ENCODE measurements around the gene CHAC1.

CHAC1 gene

GRCh38 chr15:40911693-40912092, 41.6 kb upstream of the CHAC1 start:
- H3K4me1 ChIP-seq (ENCODE audit: low read depth, poor library complexity, severe bottlenecking), result peaks cover 13% of the 10 kb centered on the region
- H3K36me3 ChIP-seq (ENCODE audit: insufficient read depth), result no peaks in the 10 kb centered on the region
- no peaks in the 10 kb centered on the region for H3K79me2 ChIP-seq (ENCODE audit: insufficient read depth, low read depth)
- H3K4me2 ChIP-seq, result no peak overlapping the region
- no peak overlapping the region for H3K27ac ChIP-seq
- no peaks in the 10 kb centered on the region for H4K20me1 ChIP-seq (ENCODE audit: insufficient read depth)
- H2AFZ ChIP-seq (ENCODE audit: low read depth), result no peak overlapping the region
- TF ChIP-seq, protein P1, sequence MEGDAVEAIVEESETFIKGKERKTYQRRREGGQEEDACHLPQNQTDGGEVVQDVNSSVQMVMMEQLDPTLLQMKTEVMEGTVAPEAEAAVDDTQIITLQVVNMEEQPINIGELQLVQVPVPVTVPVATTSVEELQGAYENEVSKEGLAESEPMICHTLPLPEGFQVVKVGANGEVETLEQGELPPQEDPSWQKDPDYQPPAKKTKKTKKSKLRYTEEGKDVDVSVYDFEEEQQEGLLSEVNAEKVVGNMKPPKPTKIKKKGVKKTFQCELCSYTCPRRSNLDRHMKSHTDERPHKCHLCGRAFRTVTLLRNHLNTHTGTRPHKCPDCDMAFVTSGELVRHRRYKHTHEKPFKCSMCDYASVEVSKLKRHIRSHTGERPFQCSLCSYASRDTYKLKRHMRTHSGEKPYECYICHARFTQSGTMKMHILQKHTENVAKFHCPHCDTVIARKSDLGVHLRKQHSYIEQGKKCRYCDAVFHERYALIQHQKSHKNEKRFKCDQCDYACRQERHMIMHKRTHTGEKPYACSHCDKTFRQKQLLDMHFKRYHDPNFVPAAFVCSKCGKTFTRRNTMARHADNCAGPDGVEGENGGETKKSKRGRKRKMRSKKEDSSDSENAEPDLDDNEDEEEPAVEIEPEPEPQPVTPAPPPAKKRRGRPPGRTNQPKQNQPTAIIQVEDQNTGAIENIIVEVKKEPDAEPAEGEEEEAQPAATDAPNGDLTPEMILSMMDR (conservative IDR thresholded peaks at IDR 0.05; ENCODE audit: low read depth, low read length), result no peak
- no peak overlapping the region for H3K4me3 ChIP-seq (IDR thresholded peaks at IDR 0.05; ENCODE audit: insufficient read depth, low read depth, low read length)
- no peaks in the 10 kb centered on the region for H3K27me3 ChIP-seq (ENCODE audit: insufficient read depth, low read depth)
- H3K9ac ChIP-seq, result no peak overlapping the region

DNA sequence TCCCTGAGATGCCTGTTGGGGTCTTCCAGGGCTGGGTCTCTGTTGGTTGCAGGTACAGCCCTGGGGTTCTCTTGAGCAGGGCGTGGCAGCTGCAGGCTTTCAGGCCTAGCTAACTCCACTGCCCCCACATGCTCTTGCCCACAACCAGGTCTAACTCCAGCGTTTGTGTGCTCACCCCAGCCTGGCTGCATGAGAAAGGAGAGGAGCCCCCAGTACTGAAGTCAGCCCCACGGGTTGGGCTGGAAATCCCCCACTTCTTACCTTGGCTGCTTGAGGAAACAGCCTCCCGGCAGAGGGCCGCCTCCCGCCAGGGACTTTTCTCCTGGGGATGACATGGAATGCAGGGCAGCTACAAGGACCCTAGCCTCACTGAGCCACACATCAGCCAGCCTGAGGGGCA, 40.8 kb upstream of the CHAC1 start:
- Histone ChIP-seq H3K36me3 (ENCODE audit: insufficient read depth) (no peaks in the 10 kb centered on the region), H2AFZ (ENCODE audit: low read depth) (no peak overlapping the region), H3K4me3 (IDR thresholded peaks at IDR 0.05; ENCODE audit: insufficient read depth, low read depth, low read length) (no peak overlapping the region), H3K27me3 (ENCODE audit: insufficient read depth, low read depth) (no peaks in the 10 kb centered on the region), H3K4me2 (no peak overlapping the region), H4K20me1 (ENCODE audit: insufficient read depth) (no peaks in the 10 kb centered on the region), H3K4me1 (ENCODE audit: low read depth, poor library complexity, severe bottlenecking) (peaks cover 9% of the 10 kb centered on the region), H3K9ac (no peak overlapping the region), H3K79me2 (ENCODE audit: insufficient read depth, low read depth) (no peaks in the 10 kb centered on the region), H3K27ac (no peak overlapping the region)
- TF ChIP-seq, protein P1 (conservative IDR thresholded peaks at IDR 0.05; ENCODE audit: low read depth, low read length), result no peak

DNA sequence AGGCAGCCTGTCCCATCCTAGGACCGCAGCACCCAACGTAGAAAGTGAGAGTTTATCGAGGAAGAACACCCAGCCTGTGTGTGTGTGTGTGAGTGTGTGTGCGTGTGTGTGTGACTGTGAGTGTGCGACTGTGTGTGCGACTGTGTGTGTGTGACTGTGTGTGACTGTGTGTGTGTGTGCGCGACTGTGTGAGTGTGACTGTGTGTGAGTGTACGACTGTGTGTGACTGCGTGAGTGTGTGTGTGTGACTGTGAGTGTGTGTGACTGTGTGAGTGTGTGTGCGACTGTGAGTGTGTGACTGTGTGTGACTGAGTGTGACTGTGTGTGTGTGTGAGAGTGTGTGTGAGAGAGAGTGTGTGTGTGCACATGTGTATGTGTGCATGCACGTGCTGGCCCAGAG, 39.3 kb upstream of the CHAC1 start:
- Histone ChIP-seq H3K27me3 (ENCODE audit: insufficient read depth, low read depth) (no peaks in the 10 kb centered on the region), H3K36me3 (ENCODE audit: insufficient read depth) (no peaks in the 10 kb centered on the region), H3K9ac (no peak overlapping the region), H3K27ac (no peak overlapping the region), H3K4me1 (ENCODE audit: low read depth, poor library complexity, severe bottlenecking) (no peaks in the 10 kb centered on the region), H3K4me2 (no peak overlapping the region), H3K79me2 (ENCODE audit: insufficient read depth, low read depth) (no peaks in the 10 kb centered on the region), H4K20me1 (ENCODE audit: insufficient read depth) (no peaks in the 10 kb centered on the region), H2AFZ (ENCODE audit: low read depth) (no peak overlapping the region), H3K4me3 (IDR thresholded peaks at IDR 0.05; ENCODE audit: insufficient read depth, low read depth, low read length) (no peak overlapping the region)
- TF ChIP-seq, protein P1 (conservative IDR thresholded peaks at IDR 0.05; ENCODE audit: low read depth, low read length), result no peak

DNA sequence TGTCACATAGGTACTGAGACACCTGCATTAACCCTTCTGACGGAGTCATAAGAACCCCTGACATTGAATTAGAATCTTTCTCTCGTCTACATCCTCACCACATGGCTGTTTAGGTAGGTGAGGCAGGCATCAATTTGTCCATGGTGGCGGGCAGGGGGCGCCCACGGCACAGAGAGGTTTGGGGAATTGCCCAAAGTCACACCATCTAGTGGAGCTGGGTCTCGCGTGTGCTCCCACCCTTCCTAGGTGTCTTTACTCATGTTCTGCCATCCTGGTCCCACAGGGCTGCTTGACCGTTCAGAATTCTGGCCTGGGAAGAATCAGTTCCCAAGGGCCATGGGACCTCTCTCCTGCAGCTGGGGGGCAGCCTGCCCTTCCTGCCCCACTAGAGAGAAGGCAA, 38.8 kb upstream of the CHAC1 start:
- Histone ChIP-seq H3K27me3 (ENCODE audit: insufficient read depth, low read depth) (no peaks in the 10 kb centered on the region), H4K20me1 (ENCODE audit: insufficient read depth) (no peaks in the 10 kb centered on the region), H3K27ac (no peak overlapping the region), H3K4me1 (ENCODE audit: low read depth, poor library complexity, severe bottlenecking) (no peaks in the 10 kb centered on the region), H3K9ac (no peak overlapping the region), H3K36me3 (ENCODE audit: insufficient read depth) (no peaks in the 10 kb centered on the region), H3K4me2 (no peak overlapping the region), H3K79me2 (ENCODE audit: insufficient read depth, low read depth) (no peaks in the 10 kb centered on the region), H2AFZ (ENCODE audit: low read depth) (no peak overlapping the region), H3K4me3 (IDR thresholded peaks at IDR 0.05; ENCODE audit: insufficient read depth, low read depth, low read length) (no peak overlapping the region)
- TF ChIP-seq, protein P1 (conservative IDR thresholded peaks at IDR 0.05; ENCODE audit: low read depth, low read length), result no peak

Data from KMS-11 (cell line).